Measurements from ENCODE around the gene CTNNA3. TPM values are rescaled to one million over a fixed set of nuclear protein-coding genes. Genes with fewer than 3 reads are reported as not detected.

The CTNNA3 gene
- total and polyA plus RNA-seq, 12 donors = 2.0 to 213 (median 171) TPM

GRCh38 chr10:65940105-65940504, 1755.9 kb downstream of the CTNNA3 start:
- intact Hi-C loops (cut with DNase I) = no loop called here
- Histone ChIP-seq H3K27me3 (no peaks in the 10 kb centered on the region), H3K36me3 (no peaks in the 10 kb centered on the region), H3K4me3 (no peak overlapping the region), H3K4me1 (no peaks in the 10 kb centered on the region), H3K9me3 (no peaks in the 10 kb centered on the region), H3K27ac (no peak overlapping the region)
- DNase-seq (no peak), ATAC-seq (no peak)
- no peak for TF ChIP-seq CTCF (IDR thresholded peaks at IDR 0.05)

- Histone ChIP-seq H3K9me3 (no peaks in the 10 kb centered on the region), H3K27me3 (no peaks in the 10 kb centered on the region), H3K4me1 (peaks cover 0 to 9% (median 0%) of the 10 kb centered on the region in 9 donors), H3K4me3 (no peak overlapping the region), H3K36me3 (no peaks in the 10 kb centered on the region), H3K27ac (no peak overlapping the region)
- DNase-seq (no peak), ATAC-seq (no peak)
- WGBS, 2 donors = 57 to 59% methylated on average over 5 of the region's 5 CpGs
- no peak for TF ChIP-seq CTCF (IDR thresholded peaks at IDR 0.05)
- intact Hi-C loops (cut with DNase I) = no loop called here
These were observed 1764.5 kb downstream of the CTNNA3 start for GRCh38 chr10:65931291-65932070.

GRCh38 chr10:65911151-65911835, 1784.7 kb downstream of the CTNNA3 start:
- intact Hi-C loops (cut with DNase I) = no loop called here
- Histone ChIP-seq H3K27me3 (no peaks in the 10 kb centered on the region), H3K9me3 (no peaks in the 10 kb centered on the region), H3K27ac (no peak overlapping the region), H3K4me1 (peaks cover 0 to 9% (median 0%) of the 10 kb centered on the region in 9 donors), H3K36me3 (no peaks in the 10 kb centered on the region), H3K4me3 (no peak overlapping the region)
- ATAC-seq (peak in 2 of 8 donors; percentile 39 to 70), DNase-seq (no peak)
- TF ChIP-seq CTCF (IDR thresholded peaks at IDR 0.05) = no peak
- whole genome bisulfite sequencing, 2 donors = 4 to 10% methylated on average over 1 of the region's 1 CpG

GRCh38 chr10:65910209-65910608, 1785.8 kb downstream of the CTNNA3 start:
- intact Hi-C loops (cut with DNase I) = no loop called here
- no peaks in the 10 kb centered on the region for H3K36me3 ChIP-seq
- 81% methylated on average over 4 of the region's 4 CpGs for WGBS, 2 donors
- TF ChIP-seq CTCF (IDR thresholded peaks at IDR 0.05) = no peak
- no peaks in the 10 kb centered on the region for H3K27me3 ChIP-seq
- ATAC-seq (no peak), DNase-seq (no peak)
- no peak overlapping the region for H3K4me3 ChIP-seq
- no peaks in the 10 kb centered on the region for H3K9me3 ChIP-seq
- H3K4me1 ChIP-seq = peaks cover 0 to 9% (median 0%) of the 10 kb centered on the region in 9 donors
- H3K27ac ChIP-seq = no peak overlapping the region
